HG03571 (cell line): ENCODE results near the gene ARL5A.

Source experiments
- ATAC-seq: cut with Tn5 transposase; IDR thresholded peaks from one replicate; pipeline ENCODE4 v1.9.1; 2021; ENCODE audit not compliant: unreplicated experiment

The ARL5A gene

GRCh38 chr2:151767536-151767935 is 60.7 kb downstream of the ARL5A start:
- ATAC-seq = no peak

DNA sequence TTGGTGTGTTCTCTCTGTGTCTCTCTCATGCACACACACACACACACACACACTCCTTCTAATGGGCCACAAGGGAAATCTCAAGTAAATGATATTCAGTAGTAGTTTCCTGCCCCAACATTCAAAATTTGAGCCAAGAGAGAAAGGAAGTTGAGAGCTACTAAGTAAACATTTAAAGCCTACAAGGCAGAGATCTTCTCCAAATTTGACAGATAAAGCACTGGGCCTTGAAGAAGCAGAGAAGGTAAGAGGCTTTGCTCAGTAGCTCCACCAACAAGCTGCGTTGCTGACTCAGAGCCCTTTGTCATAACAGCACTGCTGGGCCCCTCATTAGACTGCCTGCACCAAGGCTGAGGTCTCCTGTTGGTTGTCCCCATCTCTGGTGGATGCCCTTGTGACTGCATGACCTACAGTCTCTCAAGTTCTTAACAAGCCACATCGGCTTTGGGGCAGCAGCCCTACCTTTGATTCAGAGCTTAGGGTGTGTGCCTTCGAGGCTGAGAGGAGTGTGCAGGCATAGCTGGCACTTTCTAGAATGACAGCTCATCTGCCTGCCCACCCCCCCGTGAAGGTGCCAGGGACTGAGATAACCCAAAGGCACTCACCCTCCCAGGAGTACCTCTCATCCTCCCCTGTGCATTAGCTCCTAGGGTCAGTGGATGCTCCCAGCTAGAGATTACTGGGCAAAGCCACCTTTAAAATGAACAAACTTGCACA is 61.6 kb downstream of the ARL5A start:
- ATAC-seq = peak; percentile 41

DNA sequence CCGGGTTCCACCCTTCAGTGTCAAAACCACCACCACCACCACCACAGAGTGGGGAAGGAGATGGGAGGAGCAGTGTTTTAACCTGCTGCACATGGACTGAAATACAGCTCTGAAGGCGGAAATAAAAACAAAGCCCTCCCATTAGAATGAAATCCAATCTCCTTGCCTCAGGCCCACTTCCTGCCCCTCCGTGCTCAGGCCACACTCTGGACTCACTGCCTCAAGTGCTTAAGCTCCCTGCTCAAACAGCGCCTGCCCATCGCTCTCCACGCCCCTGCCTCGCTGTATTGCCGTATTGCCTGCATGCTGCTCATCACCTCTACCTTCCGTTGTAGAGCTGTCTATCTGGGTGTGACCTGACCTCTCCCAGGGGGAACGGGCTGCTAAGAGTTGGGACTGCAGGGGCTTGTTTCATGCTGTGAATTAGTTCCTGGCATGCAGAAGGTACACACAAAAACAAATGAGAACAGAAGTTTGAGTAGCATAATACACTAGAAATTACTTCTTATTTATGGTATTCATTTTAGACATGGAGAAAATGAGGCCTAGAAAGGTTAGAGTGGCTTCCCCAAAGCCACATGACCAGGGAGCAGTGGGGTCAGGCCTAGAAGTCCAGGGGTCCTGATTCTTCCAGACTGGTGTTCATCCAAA is 62.3 kb downstream of the ARL5A start:
- ATAC-seq = peak; percentile 26

DNA sequence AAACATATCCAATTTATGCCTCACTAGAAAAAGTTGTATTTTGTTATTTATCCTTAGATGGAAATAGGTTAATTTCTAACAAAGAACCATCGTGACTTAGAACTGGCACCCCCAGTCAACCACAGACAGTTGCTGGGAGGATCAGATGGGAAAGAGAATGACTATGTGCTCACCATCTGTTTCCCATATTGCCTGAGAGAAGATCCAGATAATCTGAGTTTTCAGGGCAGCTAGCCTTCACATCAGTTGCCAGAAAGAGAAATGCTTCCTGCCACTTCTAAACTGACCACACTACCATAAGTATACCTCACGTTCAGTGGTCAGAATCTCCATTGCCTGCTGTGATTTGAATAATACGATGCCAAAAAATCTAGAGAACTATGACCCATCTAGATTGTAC is 65.5 kb downstream of the ARL5A start:
- no peak for ATAC-seq

DNA sequence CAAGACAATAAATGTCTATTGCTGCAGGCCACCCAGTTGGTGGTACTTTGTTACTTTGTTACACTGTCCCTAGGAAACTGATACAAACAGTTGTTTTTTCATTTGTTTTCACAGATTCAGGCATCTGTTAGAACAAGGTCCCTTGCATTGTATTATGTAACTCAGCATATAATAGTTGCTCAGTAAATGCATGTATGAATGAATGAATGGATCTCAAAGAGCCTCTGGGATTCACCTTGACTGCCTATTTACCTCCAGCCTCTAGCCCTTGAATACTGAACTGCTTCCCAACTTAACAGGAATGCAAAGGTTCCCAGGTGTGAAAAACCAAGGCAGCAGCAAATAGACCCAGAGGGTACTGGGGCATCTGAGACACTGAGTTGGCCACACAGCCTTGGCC is 66.5 kb downstream of the ARL5A start:
- ATAC-seq = no peak

DNA sequence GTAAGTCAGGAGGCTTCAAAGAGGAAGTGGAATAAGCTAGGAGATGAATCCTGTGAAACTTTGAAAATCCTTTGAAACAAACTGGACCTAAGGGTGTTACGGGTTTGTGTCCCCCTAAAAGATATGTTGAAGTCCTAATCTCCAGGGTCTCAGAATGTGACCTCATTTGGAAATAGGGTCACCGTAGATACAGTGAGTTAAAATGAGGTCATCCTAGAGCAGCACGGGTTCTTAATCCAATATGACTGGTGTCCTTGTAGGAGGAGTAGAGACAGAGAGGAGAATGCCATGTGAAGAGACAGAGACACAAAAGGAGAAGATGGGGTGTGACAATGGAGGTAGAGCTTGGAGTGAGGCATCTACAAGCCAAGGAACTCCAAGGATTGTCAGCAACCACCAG is 67.0 kb downstream of the ARL5A start:
- ATAC-seq = no peak

GRCh38 chr2:151760139-151760650 is 68.0 kb downstream of the ARL5A start:
- ATAC-seq = no peak

GRCh38 chr2:151758744-151759143 is 69.5 kb downstream of the ARL5A start:
- ATAC-seq = no peak

DNA sequence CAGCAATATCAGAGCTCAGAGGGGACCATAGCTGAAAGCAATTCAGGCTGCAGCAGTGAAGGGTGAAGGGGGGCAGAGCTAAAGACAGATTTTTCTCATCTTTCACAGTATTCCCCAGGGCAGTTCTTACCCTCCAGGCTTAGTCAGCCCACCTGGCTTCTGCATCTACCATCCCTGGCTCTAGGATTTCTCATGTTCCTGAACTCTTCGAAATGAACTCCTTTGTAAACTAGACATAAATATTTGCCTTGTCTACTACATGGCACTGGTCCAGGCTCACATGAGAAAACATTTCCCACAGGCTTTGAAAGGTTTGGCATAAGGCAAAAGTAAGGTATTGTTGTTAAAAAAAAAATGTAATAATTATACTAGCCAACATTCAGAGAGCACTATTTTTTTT is 70.4 kb downstream of the ARL5A start:
- ATAC-seq = no peak

DNA sequence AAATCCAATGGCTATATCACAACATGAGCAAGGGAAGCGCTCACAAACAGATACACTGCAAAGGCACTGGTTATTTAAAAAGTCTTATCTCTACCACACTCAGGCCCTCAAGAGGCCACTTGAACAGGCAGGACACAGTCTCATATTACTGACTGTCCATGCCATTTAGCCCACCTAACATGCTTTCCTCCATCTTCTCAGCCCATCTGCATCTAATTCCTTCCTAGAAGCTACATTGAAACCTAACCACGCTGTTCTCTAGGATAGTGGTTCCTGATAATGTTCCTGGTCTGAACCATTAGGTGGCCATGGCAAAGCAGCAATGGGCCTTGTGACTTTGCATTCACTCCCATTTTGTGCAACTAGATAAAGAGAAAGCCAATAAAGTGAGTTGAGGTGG is 71.4 kb downstream of the ARL5A start:
- no peak for ATAC-seq

DNA sequence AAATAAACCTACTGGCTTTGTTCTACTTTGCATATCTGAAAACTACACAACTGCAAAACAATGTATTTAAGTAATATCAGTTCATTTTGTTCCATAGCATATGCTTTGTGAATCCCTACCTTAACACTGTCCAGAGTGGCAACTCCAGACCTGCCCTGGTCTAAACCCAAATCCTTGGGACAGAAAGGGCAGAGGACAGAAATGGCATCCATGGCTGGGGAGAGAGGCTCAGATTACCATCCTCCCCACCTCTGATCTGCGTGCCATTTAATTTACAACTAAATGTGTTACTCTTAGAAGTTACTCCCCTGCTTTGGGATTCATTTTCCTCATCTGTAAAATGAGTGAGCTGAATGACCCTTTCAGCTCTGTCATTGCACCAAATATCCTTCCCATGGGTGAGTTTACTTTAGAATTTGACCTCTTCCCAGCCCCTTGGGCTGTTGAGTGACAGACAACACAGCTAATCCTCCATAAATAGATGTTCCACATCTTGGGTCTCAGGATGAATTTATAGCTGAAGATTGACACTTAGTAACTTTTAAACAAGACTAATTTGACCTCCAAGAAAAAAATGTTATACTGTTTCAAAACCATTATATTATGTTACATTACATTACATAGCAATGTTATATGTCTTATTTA is 73.8 kb downstream of the ARL5A start:
- no peak for ATAC-seq

GRCh38 chr2:151753540-151753939 is 74.7 kb downstream of the ARL5A start:
- no peak for ATAC-seq
